NCI-H446 treated with DMSO at 0.1 percent for 48 hours (cell line): ENCODE results near the gene P2RY12.

Source experiments
- DNase-seq: peaks from one replicate; lab custom pipeline; 2025; lab: John Stamatoyannopoulos, UW

The P2RY12 gene

GRCh38 chr3:151346292-151346691 is 38.3 kb downstream of the P2RY12 start:
- DNase-seq, result no peak

GRCh38 chr3:151345859-151346258 is 38.7 kb downstream of the P2RY12 start:
- no peak for DNase-seq

- DNase-seq, result no peak
These were observed 52.9 kb downstream of the P2RY12 start for GRCh38 chr3:151331696-151332095.

GRCh38 chr3:151330899-151331298 is 53.7 kb downstream of the P2RY12 start:
- no peak for DNase-seq

GRCh38 chr3:151330379-151330778 is 54.2 kb downstream of the P2RY12 start:
- DNase-seq, result no peak

GRCh38 chr3:151329363-151329762 is 55.2 kb downstream of the P2RY12 start, which contains the start of gene P2RY13:
Gene P2RY13 (minus strand): TSS chr3:151329549. CDS start chr3:151329528, 21 bp downstream.
- no peak for DNase-seq

- no peak for DNase-seq
These were observed 56.1 kb downstream of the P2RY12 start for GRCh38 chr3:151328298-151328995.

- DNase-seq, result peak; percentile 19
These were observed 56.9 kb downstream of the P2RY12 start for GRCh38 chr3:151327571-151328198.

GRCh38 chr3:151322511-151322910 is 62.0 kb downstream of the P2RY12 start:
- no peak for DNase-seq

GRCh38 chr3:151321526-151321925 is 63.0 kb downstream of the P2RY12 start:
- DNase-seq, result no peak

- no peak for DNase-seq
These were observed 64.4 kb downstream of the P2RY12 start for GRCh38 chr3:151320131-151320530.

- DNase-seq, result no peak
These were observed 64.9 kb downstream of the P2RY12 start for GRCh38 chr3:151319628-151320027.

- DNase-seq, result no peak
These were observed 65.6 kb downstream of the P2RY12 start for GRCh38 chr3:151318991-151319390.

- no peak for DNase-seq
These were observed 66.2 kb downstream of the P2RY12 start for GRCh38 chr3:151318313-151318712.

GRCh38 chr3:151316267-151316991 is 68.1 kb downstream of the P2RY12 start, which contains the start of gene GPR87:
Gene GPR87 (minus strand): TSS chr3:151316820. CDS start chr3:151300100, 16,720 bp downstream.
- DNase-seq, result no peak

- no peak for DNase-seq
These were observed 68.7 kb downstream of the P2RY12 start for GRCh38 chr3:151315846-151316245.

GRCh38 chr3:151315136-151315535 is 69.4 kb downstream of the P2RY12 start:
- DNase-seq, result no peak

- no peak for DNase-seq
These were observed 70.0 kb downstream of the P2RY12 start for GRCh38 chr3:151314593-151314992.

GRCh38 chr3:151314137-151314536 is 70.4 kb downstream of the P2RY12 start:
- DNase-seq, result no peak

GRCh38 chr3:151312972-151313371 is 71.6 kb downstream of the P2RY12 start:
- no peak for DNase-seq

GRCh38 chr3:151309566-151309965 is 75.0 kb downstream of the P2RY12 start:
- no peak for DNase-seq

GRCh38 chr3:151307583-151308488 is 76.7 kb downstream of the P2RY12 start:
- DNase-seq, result no peak
